ENCODE measurements around the gene RASGRF1.

Gene RASGRF1

DNA sequence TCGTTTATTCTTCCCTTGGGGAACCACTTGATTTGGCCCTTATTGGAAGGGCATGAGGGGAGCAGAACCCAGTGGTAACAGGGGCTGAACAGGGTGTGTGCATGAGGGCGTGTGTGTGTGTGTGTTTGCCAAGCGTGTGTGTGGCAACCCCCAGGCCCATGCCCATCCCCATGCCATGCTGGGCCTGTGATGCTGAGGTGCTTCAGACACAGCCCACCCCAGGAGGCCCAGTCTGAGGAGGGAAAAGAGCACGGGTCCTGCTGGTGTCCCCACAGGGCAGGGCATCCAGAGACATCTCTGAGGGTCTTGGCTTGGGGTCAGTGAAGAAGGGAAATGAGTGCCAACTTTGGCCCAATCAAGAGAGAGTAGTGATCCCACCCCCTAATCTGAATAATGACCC lies 71.6 kb downstream of the RASGRF1 start:
- DNase-seq (ENCODE audit: low read depth), result no peak
- H3K4me3 ChIP-seq (ENCODE audit: control insufficient read depth, low read depth, low read length), result no peak overlapping the region
- TF ChIP-seq, protein P1, sequence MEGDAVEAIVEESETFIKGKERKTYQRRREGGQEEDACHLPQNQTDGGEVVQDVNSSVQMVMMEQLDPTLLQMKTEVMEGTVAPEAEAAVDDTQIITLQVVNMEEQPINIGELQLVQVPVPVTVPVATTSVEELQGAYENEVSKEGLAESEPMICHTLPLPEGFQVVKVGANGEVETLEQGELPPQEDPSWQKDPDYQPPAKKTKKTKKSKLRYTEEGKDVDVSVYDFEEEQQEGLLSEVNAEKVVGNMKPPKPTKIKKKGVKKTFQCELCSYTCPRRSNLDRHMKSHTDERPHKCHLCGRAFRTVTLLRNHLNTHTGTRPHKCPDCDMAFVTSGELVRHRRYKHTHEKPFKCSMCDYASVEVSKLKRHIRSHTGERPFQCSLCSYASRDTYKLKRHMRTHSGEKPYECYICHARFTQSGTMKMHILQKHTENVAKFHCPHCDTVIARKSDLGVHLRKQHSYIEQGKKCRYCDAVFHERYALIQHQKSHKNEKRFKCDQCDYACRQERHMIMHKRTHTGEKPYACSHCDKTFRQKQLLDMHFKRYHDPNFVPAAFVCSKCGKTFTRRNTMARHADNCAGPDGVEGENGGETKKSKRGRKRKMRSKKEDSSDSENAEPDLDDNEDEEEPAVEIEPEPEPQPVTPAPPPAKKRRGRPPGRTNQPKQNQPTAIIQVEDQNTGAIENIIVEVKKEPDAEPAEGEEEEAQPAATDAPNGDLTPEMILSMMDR (conservative IDR thresholded peaks at IDR 0.05; ENCODE audit: control insufficient read depth, insufficient read depth, low read depth, low read length), result no peak

DNA sequence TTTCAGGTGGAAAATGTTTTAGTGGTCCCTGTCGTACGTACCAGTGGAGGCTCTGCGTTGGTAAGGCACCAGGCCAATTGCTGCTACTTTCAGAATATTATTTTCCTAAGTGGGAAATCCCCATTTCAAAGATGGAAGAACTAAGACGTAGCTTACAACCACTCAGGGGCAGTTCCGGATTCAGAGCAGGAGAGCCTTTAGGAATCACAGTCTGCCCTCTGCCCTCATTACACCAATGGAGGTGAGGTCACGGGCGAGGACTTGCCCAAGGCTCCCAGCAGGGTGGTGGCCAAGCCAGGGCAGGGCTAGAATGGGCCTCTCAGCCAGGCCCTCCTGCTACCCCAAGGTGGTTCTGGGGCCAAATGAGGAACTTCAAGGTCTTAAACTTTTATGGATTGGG lies 72.6 kb downstream of the RASGRF1 start:
- no peak for DNase-seq (ENCODE audit: low read depth)
- TF ChIP-seq, protein P1 (conservative IDR thresholded peaks at IDR 0.05; ENCODE audit: control insufficient read depth, insufficient read depth, low read depth, low read length), result no peak
- H3K4me3 ChIP-seq (ENCODE audit: control insufficient read depth, low read depth, low read length), result no peak overlapping the region

DNA sequence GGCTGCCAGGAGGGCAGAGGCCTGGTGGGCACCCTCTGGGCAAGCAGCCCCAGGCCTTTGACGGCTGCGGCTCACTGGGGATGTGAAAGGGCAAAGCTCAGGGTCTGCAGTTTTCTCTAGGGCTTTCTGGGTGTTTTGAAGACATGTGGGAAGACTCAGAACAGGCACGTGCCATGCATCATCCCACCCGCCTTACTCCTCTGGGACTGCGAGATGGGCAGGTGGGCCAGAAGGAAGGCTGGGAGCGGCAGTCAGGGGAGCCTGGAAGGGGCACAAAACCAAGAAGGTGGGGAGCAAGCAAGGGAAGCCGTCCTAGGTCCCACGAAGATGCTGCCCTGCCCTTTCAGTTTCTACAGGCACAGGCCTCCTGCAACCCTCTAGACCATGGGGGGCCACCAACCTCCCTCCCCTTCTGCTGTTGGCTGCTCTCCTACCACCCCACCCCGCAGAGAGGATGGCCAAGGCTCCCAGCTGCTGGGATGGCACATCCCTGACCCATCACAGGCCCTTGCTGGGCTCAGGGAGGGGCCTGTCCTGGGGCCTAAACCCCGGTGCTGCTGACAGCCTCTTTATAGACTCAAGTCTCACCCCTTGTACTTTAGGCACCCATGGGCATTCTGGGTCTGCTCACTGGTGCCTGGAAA lies 73.9 kb downstream of the RASGRF1 start:
- TF ChIP-seq, protein P1 (conservative IDR thresholded peaks at IDR 0.05; ENCODE audit: control insufficient read depth, insufficient read depth, low read depth, low read length), result no peak
- DNase-seq (ENCODE audit: low read depth), result no peak
- no peak overlapping the region for H3K4me3 ChIP-seq (ENCODE audit: control insufficient read depth, low read depth, low read length)

DNA sequence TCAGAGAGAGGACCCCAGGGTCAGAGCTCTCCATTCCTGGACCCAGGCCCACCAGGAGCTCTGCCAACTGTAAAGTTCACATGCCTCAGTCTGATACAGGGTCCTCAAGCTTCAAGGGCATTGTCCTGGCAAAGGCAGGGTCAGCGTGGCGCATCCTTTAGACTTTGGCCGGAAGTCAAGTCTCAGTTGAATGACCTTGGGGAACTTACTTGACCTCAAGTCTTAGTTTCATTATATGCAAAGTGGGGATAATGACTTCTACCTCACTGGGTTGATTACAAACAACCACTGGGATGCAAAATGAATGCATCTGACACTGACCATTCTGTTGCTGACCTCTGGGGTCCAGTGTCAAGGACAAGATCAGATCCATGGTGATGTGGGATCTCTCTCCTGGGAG lies 75.2 kb downstream of the RASGRF1 start:
- TF ChIP-seq, protein P1 (conservative IDR thresholded peaks at IDR 0.05; ENCODE audit: control insufficient read depth, insufficient read depth, low read depth, low read length), result no peak
- H3K4me3 ChIP-seq (ENCODE audit: control insufficient read depth, low read depth, low read length), result no peak overlapping the region
- no peak for DNase-seq (ENCODE audit: low read depth)

DNA sequence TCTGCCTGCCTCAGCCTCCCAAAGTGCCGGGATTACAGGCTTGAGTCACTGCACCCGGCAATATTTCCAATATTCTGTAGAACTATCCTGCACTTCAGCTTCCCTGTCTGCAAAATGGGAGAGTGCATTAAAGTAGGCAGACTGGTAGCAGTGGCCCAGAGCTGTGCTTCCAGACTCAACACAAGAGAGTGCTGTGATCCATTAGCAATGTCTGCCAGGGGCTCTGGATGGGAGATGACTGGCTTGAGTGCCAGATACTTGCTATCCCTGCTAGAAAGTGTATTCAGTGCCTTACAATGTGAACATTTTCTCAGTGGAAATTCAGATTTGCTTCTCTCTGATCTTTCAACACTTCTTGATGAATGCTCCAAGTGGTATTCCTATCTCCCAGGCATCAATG lies 80.3 kb downstream of the RASGRF1 start:
- H3K4me3 ChIP-seq (ENCODE audit: control insufficient read depth, low read depth, low read length), result no peak overlapping the region
- DNase-seq (ENCODE audit: low read depth), result no peak
- TF ChIP-seq, protein P1 (conservative IDR thresholded peaks at IDR 0.05; ENCODE audit: control insufficient read depth, insufficient read depth, low read depth, low read length), result no peak

DNA sequence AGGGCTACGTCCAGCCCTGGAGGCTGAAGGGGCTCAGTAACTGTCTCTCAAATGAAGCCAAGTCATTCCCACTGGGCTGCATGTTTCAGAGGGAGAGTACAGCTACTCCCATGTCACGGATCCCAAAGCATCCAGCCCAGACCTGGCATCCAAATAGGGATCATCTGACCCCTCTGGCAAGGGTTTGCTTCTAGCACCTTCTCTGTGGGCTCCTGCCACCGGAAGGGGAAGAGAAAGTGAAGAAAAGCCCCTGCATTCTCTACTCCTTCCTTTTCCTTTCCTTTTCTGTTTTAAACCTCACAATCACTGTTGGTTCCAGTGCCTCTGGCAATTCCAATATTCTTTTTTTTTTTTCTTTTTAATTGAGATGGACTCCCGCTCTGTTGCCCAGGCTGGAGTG lies 81.2 kb downstream of the RASGRF1 start:
- no peak overlapping the region for H3K4me3 ChIP-seq (ENCODE audit: control insufficient read depth, low read depth, low read length)
- TF ChIP-seq, protein P1 (conservative IDR thresholded peaks at IDR 0.05; ENCODE audit: control insufficient read depth, insufficient read depth, low read depth, low read length), result no peak
- no peak for DNase-seq (ENCODE audit: low read depth)

DNA sequence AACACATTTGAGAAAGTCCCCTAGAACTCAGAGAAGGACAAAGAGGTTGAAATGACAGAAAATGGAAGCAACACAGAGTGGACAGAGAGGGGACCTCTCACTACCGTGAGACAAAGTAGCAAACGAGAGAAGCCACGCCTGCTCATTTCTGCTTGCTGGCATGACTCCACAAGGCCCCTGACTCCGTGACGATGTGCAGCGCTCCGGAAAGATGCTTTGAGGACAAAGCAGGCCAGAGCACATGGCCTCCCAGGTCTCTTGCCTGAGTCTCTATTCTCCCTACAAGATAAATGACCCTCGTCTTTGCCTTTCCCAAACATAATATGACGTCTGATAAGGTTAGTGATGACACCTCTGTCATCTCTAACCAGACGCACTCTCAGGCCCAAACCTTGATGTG lies 81.9 kb downstream of the RASGRF1 start:
- H3K4me3 ChIP-seq (ENCODE audit: control insufficient read depth, low read depth, low read length), result no peak overlapping the region
- TF ChIP-seq, protein P1 (conservative IDR thresholded peaks at IDR 0.05; ENCODE audit: control insufficient read depth, insufficient read depth, low read depth, low read length), result no peak
- no peak for DNase-seq (ENCODE audit: low read depth)

Measured in fibroblast of mammary gland (primary cell).